HL-60 (cell line): ENCODE data around the gene CCSER2.

ENCODE experiments used
- DNase-seq, 2 experiments: peaks; one replicate each; pipeline ENCODE4 v3.0.0-alpha.2; 2010 to 2020; ENCODE audit warnings: low read depth in 1 of 2, low spot score in 1 of 2
- H3K27ac ChIP-seq: fragments of 250-450 bp; sonication (Bioruptor Pico); replicated peaks from 2 replicates; pipeline ENCODE4 v1.5.1; 2020; ENCODE audit warnings: mild to moderate bottlenecking, moderate library complexity
- H3K27me3 ChIP-seq: fragments of 250-450 bp; sonication (Bioruptor Pico); 2 replicates; pipeline ENCODE4 v1.5.1; 2021; ENCODE audit warnings: mild to moderate bottlenecking, moderate library complexity; ENCODE audit not compliant: insufficient read depth, poor library complexity, severe bottlenecking
- H3K4me3 ChIP-seq: replicated peaks from 2 replicates; pipeline ENCODE4 v1.5.1; 2011; ENCODE audit warnings: mild to moderate bottlenecking, control low read depth, low read length; ENCODE audit not compliant: insufficient read depth
- CTCF ChIP-seq: IDR thresholded peaks from one replicate; pipeline ENCODE4 v1.5.1; 2011; ENCODE audit warnings: low read length, control low read depth, inconsistent platforms; ENCODE audit not compliant: insufficient read depth
- GABPA ChIP-seq: IDR thresholded peaks from 2 replicates; pipeline ENCODE4 v1.6.1; 2012; ENCODE audit warnings: low read depth
- POLR2AphosphoS5 ChIP-seq: IDR thresholded peaks from 2 replicates; pipeline ENCODE4 v1.6.1; 2012; ENCODE audit warnings: low read depth
- REST ChIP-seq: IDR thresholded peaks from 2 replicates; pipeline ENCODE4 v1.6.1; 2012; ENCODE audit warnings: low read depth; ENCODE audit not compliant: insufficient replicate concordance
- SPI1 ChIP-seq: IDR thresholded peaks from 2 replicates; pipeline ENCODE4 v1.6.1; 2012; ENCODE audit warnings: low read depth, mild to moderate bottlenecking, borderline replicate concordance

The CCSER2 gene

GRCh38 chr10:84310470-84310869, 17.9 kb upstream of the CCSER2 start:
- no peak for DNase-seq
- no peak for TF ChIP-seq POLR2AphosphoS5
- no peak for TF ChIP-seq GABPA
- no peak for TF ChIP-seq CTCF
- no peak for TF ChIP-seq REST
- TF ChIP-seq SPI1: no peak
- no peaks in the 10 kb centered on the region for H3K27me3 ChIP-seq
- H3K27ac ChIP-seq: no peak overlapping the region
- no peak overlapping the region for H3K4me3 ChIP-seq

- TF ChIP-seq CTCF: no peak
- TF ChIP-seq REST: no peak
- TF ChIP-seq POLR2AphosphoS5: no peak
- TF ChIP-seq SPI1: no peak
- no peak for TF ChIP-seq GABPA
- H3K27ac ChIP-seq: no peak overlapping the region
- no peak overlapping the region for H3K4me3 ChIP-seq
- DNase-seq: no peak
- no peaks in the 10 kb centered on the region for H3K27me3 ChIP-seq
Observed at GRCh38 chr10:84311576-84311975, 16.8 kb upstream of the CCSER2 start.

- Histone ChIP-seq H3K4me3 (no peak overlapping the region), H3K27me3 (no peaks in the 10 kb centered on the region), H3K27ac (no peak overlapping the region)
- DNase-seq: no peak
- TF ChIP-seq REST: no peak
- no peak for TF ChIP-seq POLR2AphosphoS5
- no peak for TF ChIP-seq CTCF
- no peak for TF ChIP-seq GABPA
- no peak for TF ChIP-seq SPI1
Observed at GRCh38 chr10:84312816-84313215, 15.6 kb upstream of the CCSER2 start.
